Peyer's patch (tissue), 4 donors: ENCODE results near the gene RAPGEF2.

Experiments
- CTCF ChIP-seq, 6 experiments: fragments of 450-650 bp in 4 of 6; fragments of 200-600 bp in 2 of 6; sonication (generic) in 1 of 6; IDR thresholded peaks; one replicate each; pipeline ENCODE4 v1.5.1; 2017 to 2019; ENCODE audit warnings: antibody characterized with exemption in 6 of 6, mild to moderate bottlenecking in 3 of 6, moderate library complexity in 1 of 6
- POLR2A ChIP-seq, 2 donors: fragments of 450-650 bp; IDR thresholded peaks; one replicate each; pipeline ENCODE4 v1.5.1; 2017; ENCODE audit warnings: antibody characterized with exemption in 2 of 2, mild to moderate bottlenecking in 2 of 2, moderate library complexity in 2 of 2

DNA sequence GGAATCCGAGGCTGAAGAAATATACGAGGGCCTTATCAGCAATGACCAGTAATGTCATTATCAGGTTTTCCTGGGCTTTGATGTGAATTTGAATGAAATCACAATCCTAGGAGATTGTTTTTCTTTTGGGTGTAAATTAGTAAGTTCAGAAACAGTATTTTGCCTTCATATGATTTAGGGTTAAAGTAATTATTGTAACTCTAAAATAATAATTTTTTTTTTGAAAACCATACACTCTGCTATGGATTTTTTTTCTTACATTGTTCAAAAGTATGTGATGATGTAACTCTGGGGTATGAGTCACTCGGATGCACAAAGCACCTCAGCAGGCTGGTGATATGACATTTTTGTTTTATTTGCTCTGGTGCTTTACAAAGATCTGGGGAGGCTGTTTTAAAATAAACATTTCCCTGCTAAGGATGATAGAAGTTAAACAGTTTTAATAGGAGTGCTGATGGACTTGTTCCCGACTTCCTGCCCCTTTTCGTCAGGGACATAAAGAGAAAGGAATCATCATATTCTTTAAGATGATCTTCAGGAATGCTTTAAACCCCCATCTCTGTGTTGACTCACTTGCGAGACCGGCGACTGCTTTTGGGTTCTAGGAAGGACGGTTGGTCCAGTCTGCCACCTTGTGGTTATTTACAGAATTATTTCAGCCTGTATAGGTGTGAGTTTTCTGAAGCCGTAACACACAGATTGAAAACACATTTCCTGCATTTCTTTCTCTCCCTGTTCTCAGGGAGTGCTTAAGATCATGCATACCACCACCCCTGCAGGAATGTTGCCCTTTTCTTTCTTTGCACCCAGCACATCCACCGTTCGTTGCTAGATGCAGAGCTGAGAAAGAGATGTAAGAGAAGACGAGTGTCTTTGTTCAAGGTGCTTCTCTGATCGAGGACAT lies 72.5 kb downstream of the RAPGEF2 start:
- TF ChIP-seq CTCF (IDR thresholded peaks at IDR 0.05) (peak; percentile 68 to 89 (median 85)), POLR2A (IDR thresholded peaks at IDR 0.05) (no peak)
